ENCODE data around the gene CMIP.

Gene CMIP

DNA sequence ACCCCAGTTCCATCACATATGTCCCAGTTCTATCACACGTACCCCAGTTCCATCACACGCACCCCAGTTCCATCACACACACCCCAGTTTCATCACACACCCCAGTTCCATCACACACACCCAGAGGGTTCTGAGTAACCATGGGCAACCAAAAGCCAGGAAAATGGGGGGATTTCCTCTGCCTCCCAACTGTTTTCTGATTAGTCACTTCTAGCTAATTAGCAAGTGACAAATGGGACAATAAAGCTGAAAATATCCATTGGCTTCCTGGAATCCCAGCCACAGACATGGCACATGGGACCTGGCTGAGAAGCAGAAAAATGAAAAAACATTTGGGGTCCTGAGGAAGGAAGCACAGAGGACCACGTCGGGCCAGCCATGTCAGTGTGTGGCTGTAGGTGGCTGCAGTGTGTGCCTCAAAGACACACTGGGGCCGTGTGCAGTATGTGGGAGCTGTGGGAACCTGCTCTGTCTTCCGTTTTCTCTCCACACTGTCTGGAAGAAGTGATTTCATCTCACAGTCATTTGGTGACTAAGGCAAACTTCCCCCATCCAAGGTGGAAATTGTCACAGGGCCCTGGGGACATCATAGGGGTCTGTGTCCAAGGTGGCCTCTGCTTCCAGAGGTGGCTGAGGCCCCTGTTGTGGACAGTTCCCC lies 106.7 kb downstream of the CMIP start:
- peak; percentile 83 for DNase-seq (ENCODE audit: low read depth)

GRCh38 chr16:81551821-81552304 lies 107.3 kb downstream of the CMIP start:
- DNase-seq (ENCODE audit: low read depth) = peak; percentile 31

GRCh38 chr16:81552743-81553079 lies 108.1 kb downstream of the CMIP start:
- no peak for DNase-seq (ENCODE audit: low read depth)

- DNase-seq (ENCODE audit: low read depth) = peak; percentile 48
Observed at GRCh38 chr16:81553080-81553813, 108.6 kb downstream of the CMIP start.

GRCh38 chr16:81553814-81554675 lies 109.4 kb downstream of the CMIP start:
- DNase-seq (ENCODE audit: low read depth) = no peak

DNA sequence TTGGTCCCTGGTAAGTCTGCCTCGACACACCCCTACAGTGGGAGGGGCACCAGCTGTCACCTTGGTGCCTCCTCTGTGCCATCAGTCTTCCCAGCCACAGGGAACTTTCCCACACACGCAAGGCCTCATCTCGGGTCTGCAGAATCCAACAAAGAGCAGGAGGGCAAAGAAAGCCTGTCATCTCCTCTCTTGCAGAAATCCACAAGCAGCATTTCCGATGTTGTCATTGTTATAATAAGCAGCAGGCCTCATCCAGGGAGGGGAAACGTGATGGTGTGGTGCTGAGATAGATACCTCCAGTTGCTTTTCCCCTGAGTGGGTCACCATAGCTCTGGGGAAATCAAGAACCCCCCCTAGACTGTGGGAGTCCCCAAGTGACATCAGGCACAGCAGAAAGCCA lies 110.4 kb downstream of the CMIP start:
- DNase-seq (ENCODE audit: low read depth) = no peak

GRCh38 chr16:81555660-81556059 lies 111.1 kb downstream of the CMIP start:
- DNase-seq (ENCODE audit: low read depth) = no peak

- DNase-seq (ENCODE audit: low read depth) = peak; percentile 75
Observed at GRCh38 chr16:81556715-81557284, 112.2 kb downstream of the CMIP start.

- no peak for DNase-seq (ENCODE audit: low read depth)
Observed at GRCh38 chr16:81558077-81558443, 113.5 kb downstream of the CMIP start.

DNA sequence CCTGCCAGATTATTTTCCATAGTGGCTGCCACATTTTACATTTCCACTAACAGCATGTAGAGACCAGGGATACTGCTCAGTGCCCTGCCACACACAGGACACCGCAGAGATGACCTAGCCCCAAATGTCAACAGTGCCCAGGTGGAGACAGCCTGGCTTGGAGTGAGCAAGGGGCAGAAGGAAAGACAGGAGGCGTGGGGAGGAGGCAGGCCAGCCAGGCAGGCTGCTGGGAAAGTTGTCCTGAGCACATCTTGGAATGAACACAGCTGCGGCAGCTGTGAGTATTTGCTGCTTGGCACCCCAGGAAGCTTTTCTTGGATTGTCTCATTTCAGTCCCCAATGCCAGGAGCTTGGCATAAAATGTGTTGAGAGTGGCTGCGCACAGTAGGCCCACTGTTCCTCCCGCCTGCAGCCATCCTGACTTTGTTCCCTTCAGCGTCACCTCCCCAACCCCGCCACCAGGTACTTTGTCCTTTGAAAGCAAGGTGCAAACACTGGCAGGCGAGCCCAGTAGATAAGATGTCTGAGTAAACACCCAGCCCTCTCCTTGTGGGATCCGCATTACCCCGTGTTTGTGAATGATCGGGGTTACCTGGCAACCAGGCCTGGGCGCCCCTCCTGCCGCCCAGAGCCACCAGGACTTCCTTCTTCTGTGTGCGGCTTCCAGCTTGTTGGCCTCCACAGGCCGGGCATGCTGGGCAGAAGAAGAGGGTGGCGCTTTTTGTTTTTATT lies 114.0 kb downstream of the CMIP start:
- DNase-seq (ENCODE audit: low read depth) = no peak

GRCh38 chr16:81560979-81561657 lies 116.5 kb downstream of the CMIP start:
- peak; percentile 56 for DNase-seq (ENCODE audit: low read depth)

- DNase-seq (ENCODE audit: low read depth) = peak; percentile 15
Observed at GRCh38 chr16:81562174-81562849, 117.7 kb downstream of the CMIP start.

DNA sequence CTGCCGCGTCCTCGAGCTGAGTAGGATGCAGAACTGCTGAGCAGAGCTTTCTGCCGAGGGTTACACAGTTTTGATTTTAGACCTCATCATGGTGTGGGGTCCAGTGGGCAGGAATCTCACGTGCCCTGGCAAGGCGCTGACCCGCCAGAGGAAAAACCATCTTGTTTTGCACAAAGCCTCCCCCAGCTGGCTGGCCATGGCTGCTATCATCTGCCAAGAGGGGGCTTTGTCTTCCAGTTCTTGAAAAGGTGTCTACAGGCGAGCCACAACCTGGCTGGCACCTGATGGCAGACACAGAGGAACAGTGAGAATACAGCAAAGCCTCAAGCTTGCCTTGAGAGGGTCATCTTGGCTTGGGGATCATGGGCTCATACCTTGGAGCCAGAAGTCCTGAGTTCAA lies 118.3 kb downstream of the CMIP start:
- DNase-seq (ENCODE audit: low read depth) = no peak

DNA sequence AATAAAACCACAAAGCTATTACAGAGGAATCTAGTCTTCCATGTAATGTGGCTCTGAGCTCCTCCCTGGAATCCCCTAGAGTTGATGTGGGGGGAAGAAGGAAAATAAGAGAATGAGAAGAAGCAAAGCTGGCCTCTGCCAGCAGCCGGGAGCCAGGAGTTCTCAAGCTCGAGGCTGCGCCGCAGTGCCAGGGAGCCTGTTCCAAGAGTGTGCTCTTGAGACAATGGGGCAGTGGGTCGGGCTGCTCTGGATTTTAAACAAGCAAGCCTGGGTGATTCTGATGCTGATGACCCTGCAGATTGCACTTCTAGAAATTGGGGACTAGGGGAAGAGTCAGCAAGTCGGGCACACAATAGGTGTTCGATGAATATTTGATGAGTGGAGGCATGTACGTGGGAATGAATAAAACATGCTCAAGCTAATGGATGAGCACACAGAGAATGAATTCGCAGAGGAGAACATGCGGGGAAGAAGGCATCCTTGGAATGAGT lies 119.9 kb downstream of the CMIP start:
- peak; percentile 45 for DNase-seq (ENCODE audit: low read depth)

GRCh38 chr16:81565321-81566028 lies 120.9 kb downstream of the CMIP start:
- no peak for DNase-seq (ENCODE audit: low read depth)

- DNase-seq (ENCODE audit: low read depth) = no peak
Observed at GRCh38 chr16:81566086-81567007, 121.7 kb downstream of the CMIP start.

GRCh38 chr16:81567087-81567486 lies 122.5 kb downstream of the CMIP start:
- DNase-seq (ENCODE audit: low read depth) = no peak

- peak; percentile 88 for DNase-seq (ENCODE audit: low read depth)
Observed at GRCh38 chr16:81567987-81568748, 123.6 kb downstream of the CMIP start.
